NCI-H2227 (cell line): ENCODE data around the gene DGAT2.
"Not testable (repeated sequence)": the region's sequence is repeated elsewhere in the genome, so short reads cannot be mapped to it uniquely, and the experiment has no call there.

Experiments used
- DNase-seq: peaks from one replicate; lab custom pipeline; 2025; ENCODE audit not compliant: unreplicated experiment; lab: John Stamatoyannopoulos, UW

Gene DGAT2

DNA sequence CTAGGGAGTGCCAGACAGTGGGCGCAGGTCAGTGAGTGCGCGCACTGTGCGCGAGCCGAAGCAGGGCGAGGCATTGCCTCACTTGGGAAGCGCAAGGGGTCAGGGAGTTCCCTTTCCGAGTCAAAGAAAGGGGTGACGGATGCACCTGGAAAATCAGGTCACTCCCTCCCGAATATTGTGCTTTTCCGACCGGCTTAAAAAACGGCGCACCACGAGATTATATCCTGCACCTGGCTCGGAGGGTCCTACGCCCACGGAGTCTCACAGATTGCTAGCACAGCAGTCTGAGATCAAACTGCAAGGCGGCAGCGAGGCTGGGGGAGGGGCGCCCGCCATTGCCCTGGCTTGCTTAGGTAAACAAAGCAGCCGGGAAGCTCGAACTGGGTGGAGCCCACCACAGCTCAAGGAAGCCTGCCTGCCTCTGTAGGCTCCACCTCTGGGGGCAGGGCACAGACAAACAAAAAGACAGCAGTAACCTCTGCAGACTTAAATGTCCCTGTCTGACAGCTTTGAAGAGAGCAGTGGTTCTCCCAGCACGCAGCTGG, 19.8 kb upstream of the DGAT2 start:
- DNase-seq = not testable (repeated sequence)

DNA sequence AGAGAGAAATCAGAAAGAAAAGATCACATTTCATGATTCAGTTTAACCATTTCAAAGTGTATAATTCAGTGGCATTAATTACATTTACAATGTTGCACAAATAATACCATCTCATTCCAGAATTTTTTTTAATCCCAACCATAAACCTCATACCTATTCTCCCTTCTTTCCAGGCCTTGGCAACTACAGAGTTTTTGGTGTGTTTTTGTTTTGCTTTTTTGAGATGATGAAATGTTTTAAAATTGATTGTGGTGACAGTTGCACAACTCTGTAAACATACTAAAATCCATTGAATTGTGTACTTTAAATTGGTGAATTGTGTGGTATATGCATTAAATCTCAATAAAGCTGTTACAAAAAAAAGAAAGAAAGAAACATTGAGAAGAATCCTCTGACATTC, 13.6 kb upstream of the DGAT2 start:
- not testable (repeated sequence) for DNase-seq

DNA sequence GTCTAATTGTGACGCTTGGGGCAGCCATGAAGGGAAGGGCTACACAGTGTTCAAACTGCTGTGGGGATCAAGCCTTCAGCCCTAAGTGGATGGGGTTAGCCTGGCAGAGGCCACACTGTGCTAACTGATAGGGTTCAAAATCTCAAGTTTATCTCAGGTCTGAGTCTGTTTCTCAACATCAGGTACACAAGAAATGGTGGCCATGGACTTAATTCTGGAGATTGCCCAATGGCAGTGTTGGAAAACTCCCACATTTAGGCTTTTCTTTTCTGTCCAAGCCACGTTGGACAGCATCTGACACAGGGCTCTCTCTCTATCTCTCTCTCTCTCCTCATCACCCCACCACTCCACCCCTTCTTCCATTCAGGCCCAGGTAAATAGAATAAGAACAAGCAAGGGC, 10.9 kb upstream of the DGAT2 start:
- DNase-seq = no peak

DNA sequence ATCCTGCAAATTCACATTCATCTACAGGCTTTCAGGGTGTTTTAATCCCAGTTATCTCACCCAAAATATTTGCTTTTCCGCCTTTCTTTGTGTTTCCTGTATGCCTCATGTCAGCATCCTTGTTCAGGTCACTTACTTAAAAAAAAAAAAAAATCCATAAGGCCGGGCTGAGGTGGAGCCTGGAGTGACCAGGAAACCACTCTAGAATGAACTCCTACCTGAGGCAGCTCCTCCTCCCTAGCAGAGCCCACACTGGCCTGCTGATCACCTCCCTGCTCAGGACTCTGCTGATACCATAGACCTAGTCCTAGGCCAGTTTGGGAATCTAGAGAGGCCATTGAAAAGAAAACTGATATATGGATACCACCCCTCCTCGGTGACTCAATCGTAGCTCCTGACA, 8.7 kb upstream of the DGAT2 start:
- no peak for DNase-seq

DNA sequence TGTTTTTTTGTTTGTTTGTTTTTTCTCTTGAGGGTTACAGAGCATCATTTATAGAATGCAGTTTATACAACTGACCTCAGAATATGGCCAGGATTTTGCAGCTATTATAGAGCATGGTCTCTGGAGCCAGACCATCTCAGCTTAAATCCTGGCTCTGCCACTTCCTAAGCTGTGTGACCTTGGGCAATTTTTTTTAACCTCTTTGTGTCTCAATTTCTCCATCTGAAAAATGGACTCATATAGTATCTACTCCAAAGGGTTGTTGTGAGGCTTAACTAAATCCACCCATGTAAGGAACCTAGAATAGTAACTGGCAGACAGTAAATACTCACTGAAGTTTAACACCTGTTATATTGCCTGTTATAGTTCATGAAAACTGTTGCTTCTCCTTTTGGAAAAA, 8.3 kb upstream of the DGAT2 start:
- no peak for DNase-seq

DNA sequence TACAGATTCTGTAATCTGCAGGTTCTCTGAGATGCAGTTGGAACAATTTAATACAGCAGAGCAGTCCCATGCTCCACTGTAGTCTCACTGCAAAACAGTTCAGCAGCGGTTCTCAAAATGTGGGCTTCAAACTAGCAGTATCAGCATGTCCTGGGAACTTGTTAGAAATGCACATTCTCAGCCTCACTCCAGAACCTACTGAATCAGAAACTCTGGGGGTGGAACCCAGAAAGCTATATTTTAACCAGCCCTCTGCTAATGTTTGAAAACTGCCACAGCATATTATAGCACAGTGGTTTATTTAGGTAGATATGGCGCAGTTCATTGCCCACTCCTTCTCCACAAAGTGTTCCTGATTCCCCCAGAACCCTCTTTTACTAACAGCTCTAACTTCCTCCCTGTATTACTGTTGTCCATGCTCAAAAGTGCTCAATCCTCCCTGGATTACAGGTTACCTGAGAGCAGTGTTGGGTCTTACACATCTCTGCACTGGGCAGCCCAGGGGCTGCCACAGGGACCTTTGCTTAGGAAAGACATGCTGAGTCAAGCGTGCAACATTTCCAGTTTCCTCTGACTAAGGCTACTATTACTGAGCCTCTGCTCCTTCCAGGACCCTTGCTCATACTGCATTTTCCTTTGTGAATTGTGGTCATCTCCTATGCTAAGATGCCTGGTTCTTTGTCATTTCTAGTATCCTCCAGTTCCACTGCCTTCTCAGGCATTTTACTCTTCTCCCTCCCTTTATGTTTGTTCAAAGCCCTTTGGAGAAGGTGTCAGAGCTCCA, 7.7 kb upstream of the DGAT2 start:
- no peak for DNase-seq

DNA sequence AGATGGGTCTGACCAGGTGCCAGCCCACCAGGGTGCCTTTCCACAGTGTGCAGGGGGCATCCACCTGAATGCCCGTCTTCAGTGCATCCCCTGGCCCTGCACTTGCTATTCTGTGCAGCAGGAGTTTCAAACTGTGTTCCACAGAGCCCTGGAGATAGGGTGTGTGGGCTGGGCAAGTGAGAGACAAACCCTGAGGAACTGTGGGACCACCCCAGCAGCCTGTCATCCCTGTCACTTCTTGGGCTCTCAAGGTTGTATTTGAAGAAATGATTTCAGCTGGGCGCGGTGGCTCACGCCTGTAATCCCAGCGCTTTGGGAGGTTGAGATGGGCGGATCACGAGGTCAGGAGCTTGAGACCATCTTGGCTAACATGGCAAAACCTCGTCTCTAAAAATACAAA, 6.4 kb upstream of the DGAT2 start:
- DNase-seq = no peak

DNA sequence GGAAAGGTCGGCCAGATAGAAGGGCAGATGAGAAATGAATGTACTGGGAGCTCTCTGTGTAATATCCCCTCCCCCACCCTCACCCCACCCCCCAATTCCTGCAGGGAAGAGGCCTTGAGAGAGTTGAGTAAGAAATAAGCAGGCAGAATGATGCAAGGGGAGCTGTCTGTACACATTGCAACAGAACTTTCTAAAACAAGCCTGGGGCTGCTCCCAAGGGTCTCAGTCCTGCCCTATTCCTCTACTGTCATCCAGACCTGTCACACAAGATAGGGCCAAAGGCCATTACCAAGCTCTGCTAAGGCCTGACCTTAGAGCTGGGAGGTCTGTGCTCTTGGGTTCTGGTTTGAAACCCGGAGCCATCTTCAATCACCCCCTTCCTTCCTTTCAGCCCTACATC, 5.7 kb upstream of the DGAT2 start:
- DNase-seq = no peak

DNA sequence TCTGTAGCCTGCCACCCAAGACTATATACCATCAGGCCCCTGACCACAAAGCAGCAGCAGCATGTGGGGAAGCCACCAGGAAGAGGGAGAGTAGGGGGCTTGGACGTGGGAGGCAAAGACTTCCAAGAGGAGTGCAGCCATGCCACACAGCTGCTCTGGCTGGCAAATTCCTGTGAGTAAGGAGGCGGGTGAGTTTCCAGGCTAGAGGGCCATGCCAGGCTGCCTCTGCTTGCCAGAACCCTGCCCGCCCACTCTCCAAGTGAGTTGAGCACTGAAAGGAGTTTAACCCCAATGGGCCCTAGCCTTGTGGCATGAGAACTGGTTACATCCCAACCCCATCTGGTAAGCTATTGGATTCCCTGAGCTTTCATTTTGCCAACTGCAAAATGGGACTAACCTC, 4.7 kb upstream of the DGAT2 start:
- no peak for DNase-seq

DNA sequence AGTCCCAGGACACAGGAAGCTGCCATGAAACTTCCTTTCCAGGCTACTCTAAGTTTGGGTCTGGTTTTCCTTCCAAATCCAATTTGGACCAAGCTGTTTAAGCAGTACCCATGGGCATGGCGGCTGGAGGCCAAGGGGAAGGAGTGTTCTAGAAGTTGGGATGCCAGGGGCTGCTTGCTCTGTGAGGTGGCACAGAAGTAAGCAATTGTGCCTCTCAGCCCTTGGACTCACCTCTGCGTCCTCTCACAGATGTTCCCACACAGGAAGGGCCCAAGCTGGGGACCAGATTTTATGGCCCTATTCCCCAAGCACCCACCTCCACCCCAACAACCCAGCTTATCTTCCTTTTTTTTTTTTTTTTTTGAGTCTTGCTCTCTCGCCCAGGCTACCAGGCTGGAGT, 3.5 kb upstream of the DGAT2 start:
- no peak for DNase-seq

DNA sequence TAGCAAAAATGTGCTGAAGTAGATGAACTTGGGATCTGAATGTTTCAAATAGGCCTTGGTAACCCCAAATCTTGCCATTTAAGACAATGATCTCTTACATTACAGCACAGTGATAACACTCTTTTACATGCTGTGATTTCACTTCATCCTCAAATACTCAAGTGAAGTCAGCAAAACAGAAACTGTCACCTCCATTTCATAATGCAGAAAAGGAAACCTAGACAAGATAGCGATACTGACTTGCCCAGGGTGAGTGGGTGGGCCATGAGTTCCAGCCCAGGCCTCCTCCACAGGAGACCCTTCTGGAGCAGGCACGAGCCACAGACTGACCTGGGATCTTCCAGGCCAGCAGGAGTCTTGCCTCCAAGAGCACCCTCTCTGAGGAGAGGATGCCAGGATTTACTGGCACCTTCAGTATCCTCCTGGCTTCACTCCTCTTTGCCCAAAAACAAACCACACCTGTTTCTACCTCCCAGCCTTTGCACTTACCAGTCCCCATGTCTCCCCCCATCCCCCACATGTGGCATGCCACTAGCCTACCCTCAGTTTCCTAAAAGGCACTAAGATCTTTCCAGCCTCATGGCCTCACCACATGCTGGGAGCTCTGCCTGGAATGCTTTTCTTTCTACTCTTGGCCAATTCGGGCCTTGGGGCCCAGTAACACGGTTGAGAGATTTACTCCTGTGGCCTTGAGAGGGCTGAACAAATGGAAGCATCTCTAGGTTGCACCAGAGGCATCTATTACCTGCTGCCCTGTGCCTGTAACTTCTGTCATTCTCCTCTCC, 1.9 kb upstream of the DGAT2 start:
- DNase-seq = no peak

DNA sequence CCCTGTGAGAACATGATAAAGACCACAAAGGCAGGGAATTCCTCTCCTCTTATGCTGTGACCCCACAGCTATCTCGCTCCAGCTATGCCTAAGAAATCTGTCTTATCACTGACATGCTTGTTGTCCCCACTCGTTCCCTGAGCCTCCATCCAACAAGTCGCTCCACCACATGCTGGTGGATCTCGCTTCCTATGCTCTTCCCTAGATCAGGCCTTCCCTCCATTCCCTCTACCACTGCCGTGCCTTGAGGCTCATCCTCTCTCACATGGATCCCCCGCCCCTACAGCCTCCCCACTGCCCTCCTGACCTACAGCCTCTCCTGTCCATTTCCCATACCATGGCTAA, 1.4 kb upstream of the DGAT2 start:
- no peak for DNase-seq

DNA sequence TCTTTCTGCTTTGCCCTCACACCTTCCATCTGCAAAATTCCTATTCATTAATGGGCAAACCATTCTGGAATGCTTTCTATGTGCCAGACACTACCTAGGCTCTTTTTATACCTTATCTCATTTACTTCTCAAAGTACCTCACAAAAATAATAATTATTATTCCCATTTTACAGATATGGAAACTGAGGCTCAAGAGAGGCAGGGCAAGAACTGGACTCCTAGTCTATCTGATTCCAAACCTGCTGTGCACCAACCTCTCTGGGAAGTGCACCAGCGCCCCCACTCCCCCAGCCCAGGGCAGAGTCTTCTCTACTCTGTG, 826 bp upstream of the DGAT2 start:
- DNase-seq = no peak

DNA sequence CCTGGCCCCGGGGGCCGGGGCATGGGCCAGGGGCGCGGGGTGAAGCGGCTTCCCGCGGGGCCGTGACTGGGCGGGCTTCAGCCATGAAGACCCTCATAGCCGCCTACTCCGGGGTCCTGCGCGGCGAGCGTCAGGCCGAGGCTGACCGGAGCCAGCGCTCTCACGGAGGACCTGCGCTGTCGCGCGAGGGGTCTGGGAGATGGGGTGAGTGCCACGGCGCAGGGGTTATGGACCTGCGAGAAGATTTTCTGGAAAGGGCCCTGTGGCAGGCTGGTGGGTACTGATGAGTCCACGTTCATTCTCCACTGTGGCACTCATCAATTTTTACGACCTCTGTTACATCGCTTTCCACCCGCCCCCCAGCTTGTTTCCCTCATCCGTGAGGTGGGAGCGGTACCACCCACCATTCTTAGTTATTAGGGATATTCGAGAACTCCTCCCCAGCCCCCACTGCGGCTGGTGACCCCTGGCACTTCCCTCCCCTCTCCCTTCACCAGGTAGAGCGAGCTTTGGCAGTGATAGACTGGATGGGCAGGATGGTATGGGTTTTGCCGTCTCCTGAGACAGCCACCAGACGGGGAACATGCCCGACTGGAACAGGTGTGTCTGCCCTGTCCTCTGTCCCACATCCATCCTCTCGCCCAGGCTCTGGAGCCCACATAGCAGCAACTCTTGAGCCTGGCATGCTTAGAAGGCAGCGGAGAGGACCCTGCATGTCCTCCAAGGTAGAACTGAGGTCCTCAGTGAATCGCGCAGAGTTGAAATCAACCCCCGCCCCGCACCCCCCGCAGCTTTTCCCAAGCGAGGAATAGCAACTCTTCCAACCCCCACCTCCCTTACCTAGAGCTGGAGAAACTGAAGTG, 562 bp downstream of the DGAT2 start:
- DNase-seq = no peak

DNA sequence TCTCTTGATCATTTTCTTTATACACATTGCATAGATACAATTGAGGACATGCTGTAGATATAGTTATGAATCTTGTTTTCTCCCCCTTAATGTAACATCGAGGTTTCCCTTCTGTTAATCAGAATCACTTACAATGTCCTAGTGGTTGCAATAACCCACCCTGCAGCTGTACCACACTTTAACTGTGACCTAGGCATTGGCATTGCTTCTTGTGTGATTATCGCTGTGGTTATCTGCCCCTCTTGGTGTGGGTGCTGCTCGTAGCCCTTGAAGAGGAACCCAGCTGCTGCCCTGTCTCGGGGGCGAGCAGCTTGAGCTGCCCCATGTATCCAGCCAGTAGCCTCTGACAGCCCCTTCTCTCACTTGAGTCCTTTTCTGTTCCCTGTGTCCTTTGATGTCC, 1.5 kb downstream of the DGAT2 start:
- no peak for DNase-seq

DNA sequence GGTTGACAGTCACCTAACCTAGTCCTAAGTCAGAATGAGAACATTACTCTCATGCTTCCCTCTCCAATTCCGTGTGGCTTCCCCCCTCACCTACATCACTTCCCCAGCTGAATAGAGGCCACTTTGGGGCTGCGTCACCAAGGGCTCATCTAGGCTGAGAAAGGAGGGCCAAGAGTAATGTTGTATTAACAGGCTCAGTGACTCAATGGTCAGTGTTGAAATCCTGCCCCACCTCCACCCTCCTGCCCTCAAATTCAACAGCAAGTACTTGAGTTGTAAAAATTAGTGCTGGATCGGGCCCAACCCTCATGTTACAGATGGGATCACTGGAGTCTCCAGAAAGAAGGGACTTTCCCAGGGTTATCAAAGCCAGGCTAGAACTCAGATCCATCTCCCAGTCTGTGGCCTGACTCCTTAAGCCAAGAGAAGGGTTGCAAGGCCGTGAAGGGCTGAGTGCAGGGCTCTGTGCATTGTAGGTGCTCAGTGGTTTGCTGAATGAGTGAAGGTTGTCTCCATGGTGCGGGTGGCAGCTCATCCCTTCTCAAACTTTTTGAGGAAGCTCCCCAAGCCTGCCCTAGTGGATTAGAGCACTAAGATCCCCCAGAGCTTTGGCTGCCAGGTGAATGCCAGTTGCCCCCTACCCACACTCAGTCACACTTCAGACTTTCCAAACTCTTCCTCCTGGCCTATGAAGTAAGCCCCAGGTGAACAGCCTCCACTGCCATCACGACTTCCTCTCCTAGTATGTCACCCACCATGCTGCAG, 3.2 kb downstream of the DGAT2 start:
- no peak for DNase-seq

DNA sequence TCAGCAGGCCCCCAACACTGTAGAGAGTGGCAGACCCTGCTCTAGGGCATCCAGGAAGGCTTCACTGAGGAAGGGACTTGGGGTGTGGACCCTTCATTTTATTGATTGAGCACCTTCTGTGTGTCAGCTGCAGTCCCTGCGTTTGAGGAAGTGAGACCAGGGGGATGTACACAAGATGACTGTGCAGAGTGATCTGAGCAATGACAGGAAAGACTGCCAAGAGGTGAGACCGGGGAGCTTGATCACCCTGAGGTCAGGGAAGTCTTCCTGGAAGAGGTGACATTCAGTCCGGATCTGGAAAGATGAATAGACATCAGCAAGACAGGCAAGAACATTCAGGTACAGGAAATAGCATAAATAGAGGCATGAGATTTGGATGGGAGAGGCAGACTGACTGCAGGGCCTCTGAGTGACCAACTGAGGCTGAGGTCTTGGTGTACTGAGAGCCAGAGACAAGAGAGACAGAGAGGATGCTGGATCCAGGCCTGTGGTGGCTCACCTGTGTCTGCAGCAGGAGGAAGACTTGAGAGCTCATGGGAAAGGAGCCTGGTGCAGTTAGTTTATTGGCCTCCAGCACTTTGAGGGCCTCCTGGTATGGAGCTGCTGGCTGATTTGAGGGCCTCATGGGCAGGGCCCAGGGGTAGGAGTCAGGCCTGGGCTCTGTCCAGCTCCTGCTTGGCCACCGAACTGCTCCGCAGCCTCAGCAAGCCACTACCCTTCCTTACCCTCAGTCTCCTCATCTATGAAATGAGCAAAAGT, 5.2 kb downstream of the DGAT2 start:
- no peak for DNase-seq

DNA sequence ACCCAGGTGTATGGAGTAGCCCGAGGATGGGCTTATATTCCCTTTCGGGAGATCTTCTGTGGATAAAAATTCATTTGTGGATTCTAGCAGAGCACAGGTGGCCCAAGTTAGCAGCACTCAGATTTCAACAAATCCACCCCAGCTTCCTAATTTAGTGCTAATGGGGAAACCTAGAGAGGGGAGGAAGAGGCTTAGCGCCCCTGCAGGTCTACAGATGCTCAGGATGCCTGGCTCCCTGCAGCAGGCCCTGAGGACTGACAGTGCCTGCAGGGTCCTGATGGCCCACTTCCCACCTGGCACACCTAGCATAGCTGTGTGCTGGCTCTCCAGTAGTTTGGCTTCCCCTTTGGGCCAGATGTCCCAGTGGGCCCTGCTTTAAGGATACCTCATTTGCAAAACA, 6.5 kb downstream of the DGAT2 start:
- no peak for DNase-seq

DNA sequence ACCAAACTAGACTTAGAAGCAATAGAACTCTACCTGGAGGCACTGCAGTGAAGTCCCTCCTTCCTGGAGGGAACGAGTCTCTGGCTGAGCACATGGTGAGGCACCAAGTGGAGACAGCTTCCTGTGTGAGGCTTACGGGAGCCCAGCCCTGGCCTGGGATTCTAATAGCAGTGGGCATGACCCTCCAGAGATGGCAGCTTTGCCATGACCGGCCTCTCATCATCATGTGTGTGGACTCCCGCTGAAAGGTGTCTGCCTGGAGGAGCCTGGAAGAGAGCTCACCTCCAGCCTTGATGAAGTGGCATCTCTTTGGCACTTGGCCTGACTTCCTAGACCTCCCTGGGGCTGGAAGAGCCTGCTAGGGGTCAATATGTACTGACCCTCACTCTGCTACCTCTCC, 8.0 kb downstream of the DGAT2 start:
- no peak for DNase-seq

DNA sequence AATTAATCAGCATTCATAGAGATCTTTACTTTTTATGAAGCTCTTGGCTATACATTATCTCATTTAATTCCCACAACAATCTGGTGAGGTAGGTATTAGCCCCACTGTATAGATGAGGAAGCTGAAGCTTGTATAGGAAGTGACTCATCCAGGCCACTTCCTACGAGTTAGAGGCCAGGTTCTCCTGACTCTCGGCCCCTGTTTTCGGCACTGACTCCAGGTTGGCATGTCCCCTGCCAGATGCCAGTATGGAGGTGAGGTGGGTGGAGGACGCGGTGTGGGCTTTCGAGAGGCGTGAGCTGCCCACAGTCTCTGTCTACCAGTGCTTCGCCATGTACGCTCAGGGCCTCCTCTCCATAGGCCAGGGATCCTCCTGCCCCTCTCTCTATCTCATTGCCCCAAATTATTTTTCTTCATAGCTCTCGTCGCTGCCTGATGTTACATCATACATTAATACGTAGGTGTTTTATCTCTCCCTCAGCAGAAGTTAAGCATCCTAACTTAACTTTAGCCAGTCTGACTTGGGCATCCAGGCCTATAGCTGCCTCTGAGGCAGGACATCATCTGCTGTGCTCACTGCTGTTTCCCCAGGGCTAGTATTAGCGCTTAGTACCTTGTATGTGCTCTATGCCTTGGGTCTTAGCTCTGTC, 9.0 kb downstream of the DGAT2 start:
- no peak for DNase-seq
